ACHN (cell line): ENCODE measurements around the gene CWH43.
A peak's percentile ranks its signal among the peaks of the same experiment; 100 is the strongest.
"Not testable (repeated sequence)": the region's sequence is repeated elsewhere in the genome, so short reads cannot be mapped to it uniquely, and the experiment has no call there.

ENCODE experiments used
- DNase-seq: peaks from one replicate; pipeline ENCODE4 v3.0.0-alpha.2; 2015
- in situ Hi-C: cut with HindIII; loops from 2 replicates; pipeline ENCODE4 v1.10.0; 2017; ENCODE audit warnings: low sequenced_read_pairs, low pct_ligation_motif_present, low pct_unique_long_range_greater_than_20kb

The CWH43 gene

GRCh38 chr4:49044270-49044669 lies 58.2 kb downstream of the CWH43 start:
- no peak for DNase-seq
- in situ Hi-C loops: no loop called here

- in situ Hi-C loops: no loop called here
- no peak for DNase-seq
Measured at GRCh38 chr4:49058306-49058705, 72.2 kb downstream of the CWH43 start.

- no peak for DNase-seq
- in situ Hi-C loops: no loop called here
Measured at GRCh38 chr4:49063670-49064069, 77.6 kb downstream of the CWH43 start.

- DNase-seq, in situ Hi-C loops: not testable (repeated sequence)
Measured at GRCh38 chr4:49072196-49072595, 86.1 kb downstream of the CWH43 start.

- DNase-seq, in situ Hi-C loops: not testable (repeated sequence)
Measured at GRCh38 chr4:49091883-49092282, 105.8 kb downstream of the CWH43 start.

- in situ Hi-C loops: not testable (repeated sequence)
- peak; percentile 33 for DNase-seq
Measured at GRCh38 chr4:49092608-49093135, 106.6 kb downstream of the CWH43 start.

GRCh38 chr4:49096215-49096614 lies 110.1 kb downstream of the CWH43 start:
- DNase-seq, in situ Hi-C loops: not testable (repeated sequence)

GRCh38 chr4:49096627-49097026 lies 110.6 kb downstream of the CWH43 start:
- DNase-seq, in situ Hi-C loops: not testable (repeated sequence)

- DNase-seq, in situ Hi-C loops: not testable (repeated sequence)
Measured at GRCh38 chr4:49097071-49097470, 111.0 kb downstream of the CWH43 start.

GRCh38 chr4:49097505-49097904 lies 111.4 kb downstream of the CWH43 start:
- in situ Hi-C loops, DNase-seq: not testable (repeated sequence)

GRCh38 chr4:49098034-49098759 lies 112.1 kb downstream of the CWH43 start:
- DNase-seq, in situ Hi-C loops: not testable (repeated sequence)

GRCh38 chr4:49099831-49100444 lies 113.9 kb downstream of the CWH43 start:
- DNase-seq, in situ Hi-C loops: not testable (repeated sequence)

- in situ Hi-C loops, DNase-seq: not testable (repeated sequence)
Measured at GRCh38 chr4:49102344-49102898, 116.3 kb downstream of the CWH43 start.

- in situ Hi-C loops: not testable (repeated sequence)
Measured at GRCh38 chr4:49103436-49104136, 117.5 kb downstream of the CWH43 start.

GRCh38 chr4:49104231-49104930 lies 118.3 kb downstream of the CWH43 start:
- in situ Hi-C loops, DNase-seq: not testable (repeated sequence)

More at GRCh38 chr4:49103436-49104136, 117.5 kb downstream of the CWH43 start:
- DNase-seq: not testable (repeated sequence)

GRCh38 chr4:49105248-49105904 lies 119.3 kb downstream of the CWH43 start:
- in situ Hi-C loops, DNase-seq: not testable (repeated sequence)

- DNase-seq: peak; percentile 40
- in situ Hi-C loops: not testable (repeated sequence)
Measured at GRCh38 chr4:49107262-49107661, 121.2 kb downstream of the CWH43 start.
